Astrocyte (in vitro differentiated cells and primary cell): ENCODE data around the gene DUSP15. TPM values are rescaled to one million over a fixed set of nuclear protein-coding genes. Genes with fewer than 3 reads are reported as not detected.

ENCODE experiments used
- DNase-seq: peaks from one replicate; pipeline ENCODE4 v3.0.0-alpha.2; 2010; ENCODE audit warnings: low read depth
- FAIRE-seq: peaks from 2 replicates; lab custom pipeline; 2011; peaks lifted over from hg19 to GRCh38; lab: Jason Lieb, UNC
- H2AFZ ChIP-seq: 2 replicates; pipeline ENCODE4 v1.6.0; 2012; ENCODE audit warnings: low read depth, low read length, inconsistent platforms
- H3K27ac ChIP-seq: 2 replicates; pipeline ENCODE4 v1.5.1; 2011; ENCODE audit warnings: low read depth, low read length, inconsistent platforms
- H3K27me3 ChIP-seq: 2 replicates; pipeline ENCODE4 v1.6.0; 2011; ENCODE audit warnings: low read length, inconsistent platforms; ENCODE audit not compliant: insufficient read depth
- H3K36me3 ChIP-seq: 2 replicates; pipeline ENCODE4 v1.5.1; 2011; ENCODE audit warnings: low read length, inconsistent platforms; ENCODE audit not compliant: insufficient read depth
- H3K4me1 ChIP-seq: 2 replicates; pipeline ENCODE4 v1.5.1; 2011; ENCODE audit warnings: low read length, inconsistent platforms; ENCODE audit not compliant: insufficient read depth
- H3K4me2 ChIP-seq: 2 replicates; pipeline ENCODE4 v1.6.0; 2012; ENCODE audit warnings: low read length, inconsistent platforms
- H3K4me3 ChIP-seq: 2 replicates; pipeline ENCODE4 v1.5.1; 2011; ENCODE audit warnings: low read depth, mild to moderate bottlenecking, low read length, inconsistent platforms; ENCODE audit not compliant: insufficient read depth
- H3K79me2 ChIP-seq: 2 replicates; pipeline ENCODE4 v1.6.0; 2012; ENCODE audit warnings: mild to moderate bottlenecking, low read length, inconsistent platforms; ENCODE audit not compliant: insufficient read depth
- H3K9ac ChIP-seq: 2 replicates; pipeline ENCODE4 v1.6.0; 2012; ENCODE audit warnings: mild to moderate bottlenecking, low read length, inconsistent platforms
- H3K9me3 ChIP-seq: 2 replicates; pipeline ENCODE4 v1.5.1; 2012; ENCODE audit warnings: low read depth, mild to moderate bottlenecking, low read length, inconsistent platforms; ENCODE audit not compliant: insufficient read depth
- H4K20me1 ChIP-seq: 2 replicates; pipeline ENCODE4 v1.6.0; 2012; ENCODE audit warnings: low read length, inconsistent platforms; ENCODE audit not compliant: insufficient read depth
- H3K27ac Mint-ChIP-seq: one replicate; pipeline ENCODE4 v1.8.0; 2021; ENCODE audit warnings: mild to moderate bottlenecking, mixed read lengths; ENCODE audit not compliant: unreplicated experiment
- H3K27me3 Mint-ChIP-seq: one replicate; pipeline ENCODE4 v1.8.0; 2021; ENCODE audit warnings: low read depth, mixed read lengths; ENCODE audit not compliant: unreplicated experiment
- H3K36me3 Mint-ChIP-seq: one replicate; pipeline ENCODE4 v1.8.0; 2021; ENCODE audit warnings: low read depth, mixed read lengths; ENCODE audit not compliant: unreplicated experiment
- H3K4me1 Mint-ChIP-seq: one replicate; pipeline ENCODE4 v1.8.0; 2021; ENCODE audit warnings: low read depth, mixed read lengths; ENCODE audit not compliant: unreplicated experiment
- H3K4me3 Mint-ChIP-seq: one replicate; pipeline ENCODE4 v1.8.0; 2021; ENCODE audit warnings: mild to moderate bottlenecking, moderate library complexity, mixed read lengths; ENCODE audit not compliant: unreplicated experiment
- H3K9me3 Mint-ChIP-seq: one replicate; pipeline ENCODE4 v1.8.0; 2021; ENCODE audit warnings: mild to moderate bottlenecking, mixed read lengths; ENCODE audit not compliant: unreplicated experiment
- EZH2 ChIP-seq: IDR thresholded peaks from 2 replicates; pipeline ENCODE4 v1.6.1; 2012; ENCODE audit warnings: mild to moderate bottlenecking, low read length, inconsistent platforms; ENCODE audit not compliant: insufficient read depth
- total RNA-seq: library from RNA; stranded (reverse); gene quantifications from 2 replicates; pipeline ENCODE4 v1.2.1, GENCODE V29; 2021
- TF ChIP-seq, protein P1 (sequence below): IDR thresholded peaks from 2 replicates; pipeline ENCODE4 v1.5.1; 2011; ENCODE audit warnings: low read depth, mild to moderate bottlenecking, inconsistent platforms, low read length, moderate library complexity; ENCODE audit not compliant: insufficient read depth

DUSP15 gene
- total RNA-seq, 1 donor from 2014 or later: 1.2 TPM

DNA sequence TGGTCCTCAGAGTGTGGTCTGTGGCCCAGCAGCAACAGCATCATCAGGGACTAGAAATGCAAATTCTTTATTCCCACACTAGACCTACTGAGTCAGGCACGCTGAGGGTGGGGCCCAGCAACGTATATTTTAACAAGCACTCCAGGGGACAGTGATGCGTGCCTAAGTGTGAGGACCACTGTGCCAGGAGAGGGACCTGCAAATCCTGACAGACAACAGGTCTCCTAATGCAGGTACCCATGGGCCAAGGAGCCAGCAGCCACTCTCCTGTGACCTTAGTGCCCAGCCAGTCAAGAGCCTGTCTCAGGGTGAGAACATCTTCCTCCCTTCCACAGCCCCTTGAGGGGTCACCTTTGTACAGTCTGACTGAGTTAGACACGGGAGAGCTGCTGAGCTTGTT, 59.1 kb downstream of the DUSP15 start:
- Mint-ChIP-seq H3K36me3 (peaks cover 2% of the 10 kb centered on the region), H3K4me3 (no peak overlapping the region), H3K9me3 (no peaks in the 10 kb centered on the region), H3K27me3 (peaks cover 1% of the 10 kb centered on the region), H3K27ac (no peak overlapping the region), H3K4me1 (peaks cover 40% of the 10 kb centered on the region)
- no peak overlapping the region for H3K4me3 ChIP-seq
- H2AFZ ChIP-seq: no peak overlapping the region
- TF ChIP-seq EZH2: no peak
- TF ChIP-seq, protein P1, sequence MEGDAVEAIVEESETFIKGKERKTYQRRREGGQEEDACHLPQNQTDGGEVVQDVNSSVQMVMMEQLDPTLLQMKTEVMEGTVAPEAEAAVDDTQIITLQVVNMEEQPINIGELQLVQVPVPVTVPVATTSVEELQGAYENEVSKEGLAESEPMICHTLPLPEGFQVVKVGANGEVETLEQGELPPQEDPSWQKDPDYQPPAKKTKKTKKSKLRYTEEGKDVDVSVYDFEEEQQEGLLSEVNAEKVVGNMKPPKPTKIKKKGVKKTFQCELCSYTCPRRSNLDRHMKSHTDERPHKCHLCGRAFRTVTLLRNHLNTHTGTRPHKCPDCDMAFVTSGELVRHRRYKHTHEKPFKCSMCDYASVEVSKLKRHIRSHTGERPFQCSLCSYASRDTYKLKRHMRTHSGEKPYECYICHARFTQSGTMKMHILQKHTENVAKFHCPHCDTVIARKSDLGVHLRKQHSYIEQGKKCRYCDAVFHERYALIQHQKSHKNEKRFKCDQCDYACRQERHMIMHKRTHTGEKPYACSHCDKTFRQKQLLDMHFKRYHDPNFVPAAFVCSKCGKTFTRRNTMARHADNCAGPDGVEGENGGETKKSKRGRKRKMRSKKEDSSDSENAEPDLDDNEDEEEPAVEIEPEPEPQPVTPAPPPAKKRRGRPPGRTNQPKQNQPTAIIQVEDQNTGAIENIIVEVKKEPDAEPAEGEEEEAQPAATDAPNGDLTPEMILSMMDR: no peak
- H3K9ac ChIP-seq: peak overlapping the region; percentile 1
- peaks cover 2% of the 10 kb centered on the region for H3K36me3 ChIP-seq
- no peaks in the 10 kb centered on the region for H3K9me3 ChIP-seq
- H3K79me2 ChIP-seq: no peaks in the 10 kb centered on the region
- no peak overlapping the region for H3K27ac ChIP-seq
- FAIRE-seq (no peak), DNase-seq (no peak)
- peaks cover 36% of the 10 kb centered on the region for H3K4me1 ChIP-seq
- H4K20me1 ChIP-seq: no peaks in the 10 kb centered on the region
- H3K27me3 ChIP-seq: no peaks in the 10 kb centered on the region
- H3K4me2 ChIP-seq: peak overlapping the region; percentile 63

Other genes starting within 250 kb of the DUSP15 start
- gene COX4I2, start 232.6 kb downstream of the DUSP15 start, total RNA-seq: not detected in 2 replicates
- 103 and 149 TPM in 2 replicates for gene BCL2L1, start 147.7 kb downstream of the DUSP15 start, total RNA-seq
- gene TPX2, start 131.2 kb downstream of the DUSP15 start, total RNA-seq: 31.7 and 41.6 TPM in 2 replicates
- gene MYLK2, start 51.2 kb downstream of the DUSP15 start, total RNA-seq: 2.1 and 3.1 TPM in 2 replicates
- 26.0 and 37.1 TPM in 2 replicates for gene FOXS1, start 24.9 kb downstream of the DUSP15 start, total RNA-seq
- gene TTLL9, start 107 bp upstream of the DUSP15 start, total RNA-seq: 0.34 and 0.41 TPM in 2 replicates
- 16.2 and 20.6 TPM in 2 replicates for gene PDRG1, start 81.5 kb upstream of the DUSP15 start, total RNA-seq
- 0.36 and 0.48 TPM in 2 replicates for gene XKR7, start 97.6 kb upstream of the DUSP15 start, total RNA-seq
- gene CCM2L, start 139.9 kb upstream of the DUSP15 start, total RNA-seq: 0.11 TPM in 1 of 2 replicates, not detected in the other
- gene HCK, start 181.7 kb upstream of the DUSP15 start, total RNA-seq: 0.34 and 0.53 TPM in 2 replicates
- 64.0 and 71.8 TPM in 2 replicates for gene TM9SF4, start 239.2 kb upstream of the DUSP15 start, total RNA-seq